Measurements from ENCODE around the gene FAM169A.

The FAM169A gene

GRCh38 chr5:74903165-74903787 lies 37.1 kb upstream of the FAM169A start:
- H3K4me3 ChIP-seq (ENCODE audit: low read length), result no peak overlapping the region
- H3K27me3 ChIP-seq (replicated peaks; ENCODE audit: insufficient read depth, low read length), result no peaks in the 10 kb centered on the region
- H2AFZ ChIP-seq (ENCODE audit: low read length), result no peak overlapping the region
- H3K27ac ChIP-seq (ENCODE audit: low read length), result no peak overlapping the region
- H3K79me2 ChIP-seq (ENCODE audit: low read length), result no peaks in the 10 kb centered on the region
- H3K4me2 ChIP-seq (ENCODE audit: low read depth, low read length), result no peak overlapping the region
- H3F3A ChIP-seq (ENCODE audit: insufficient read depth, low read length), result no peaks in the 10 kb centered on the region
- no peak overlapping the region for H3K9ac ChIP-seq (ENCODE audit: low read length)
- no peaks in the 10 kb centered on the region for H4K20me1 ChIP-seq (ENCODE audit: insufficient read depth, low read length)
- TF ChIP-seq EZH2phosphoT487 (IDR thresholded peaks at IDR 0.05; ENCODE audit: low read length) (no peak), EZH2 (optimal IDR thresholded peaks at IDR 0.05; ENCODE audit: low read depth, low read length) (no peak), CTCF (IDR thresholded peaks at IDR 0.05; ENCODE audit: low read length) (peak; percentile 43)
- no peaks in the 10 kb centered on the region for H3K36me3 ChIP-seq (replicated peaks; ENCODE audit: insufficient read depth, low read length)
- H3K4me1 ChIP-seq (ENCODE audit: low read length), result no peaks in the 10 kb centered on the region
- no peaks in the 10 kb centered on the region for H3K9me2 ChIP-seq (replicated peaks; ENCODE audit: insufficient read depth, low read length)
- DNase-seq, result peak; percentile 27
- H3K9me3 ChIP-seq (replicated peaks; ENCODE audit: insufficient read depth, low read length), result no peaks in the 10 kb centered on the region

GRCh38 chr5:74897049-74897448 lies 30.9 kb upstream of the FAM169A start:
- Histone ChIP-seq H2AFZ (ENCODE audit: low read length) (no peak overlapping the region), H3K4me1 (ENCODE audit: low read length) (no peaks in the 10 kb centered on the region), H4K20me1 (ENCODE audit: insufficient read depth, low read length) (no peaks in the 10 kb centered on the region), H3K9ac (ENCODE audit: low read length) (no peak overlapping the region), H3K27ac (ENCODE audit: low read length) (no peak overlapping the region), H3K36me3 (replicated peaks; ENCODE audit: insufficient read depth, low read length) (no peaks in the 10 kb centered on the region), H3K79me2 (ENCODE audit: low read length) (no peaks in the 10 kb centered on the region), H3K27me3 (replicated peaks; ENCODE audit: insufficient read depth, low read length) (no peaks in the 10 kb centered on the region), H3K9me3 (replicated peaks; ENCODE audit: insufficient read depth, low read length) (no peaks in the 10 kb centered on the region), H3K4me2 (ENCODE audit: low read depth, low read length) (no peak overlapping the region), H3F3A (ENCODE audit: insufficient read depth, low read length) (no peaks in the 10 kb centered on the region), H3K9me2 (replicated peaks; ENCODE audit: insufficient read depth, low read length) (no peaks in the 10 kb centered on the region), H3K4me3 (ENCODE audit: low read length) (no peak overlapping the region)
- TF ChIP-seq EZH2phosphoT487 (IDR thresholded peaks at IDR 0.05; ENCODE audit: low read length) (no peak), EZH2 (optimal IDR thresholded peaks at IDR 0.05; ENCODE audit: low read depth, low read length) (no peak), CTCF (IDR thresholded peaks at IDR 0.05; ENCODE audit: low read length) (no peak)
- no peak for DNase-seq

- H3K79me2 ChIP-seq (ENCODE audit: low read length), result no peaks in the 10 kb centered on the region
- no peaks in the 10 kb centered on the region for H3K4me1 ChIP-seq (ENCODE audit: low read length)
Observed at GRCh38 chr5:74895906-74896305, 29.7 kb upstream of the FAM169A start.

More at GRCh38 chr5:74895906-74896305, 29.7 kb upstream of the FAM169A start:
- H3K9ac ChIP-seq (ENCODE audit: low read length), result no peak overlapping the region
- H3K9me2 ChIP-seq (replicated peaks; ENCODE audit: insufficient read depth, low read length), result no peaks in the 10 kb centered on the region
- H3K4me2 ChIP-seq (ENCODE audit: low read depth, low read length), result no peak overlapping the region
- no peaks in the 10 kb centered on the region for H3K9me3 ChIP-seq (replicated peaks; ENCODE audit: insufficient read depth, low read length)
- no peak for DNase-seq
- H3K36me3 ChIP-seq (replicated peaks; ENCODE audit: insufficient read depth, low read length), result no peaks in the 10 kb centered on the region
- H4K20me1 ChIP-seq (ENCODE audit: insufficient read depth, low read length), result no peaks in the 10 kb centered on the region
- TF ChIP-seq EZH2phosphoT487 (IDR thresholded peaks at IDR 0.05; ENCODE audit: low read length), result no peak
- TF ChIP-seq CTCF (IDR thresholded peaks at IDR 0.05; ENCODE audit: low read length), result no peak
- TF ChIP-seq EZH2 (optimal IDR thresholded peaks at IDR 0.05; ENCODE audit: low read depth, low read length), result no peak
- no peaks in the 10 kb centered on the region for H3K27me3 ChIP-seq (replicated peaks; ENCODE audit: insufficient read depth, low read length)
- no peaks in the 10 kb centered on the region for H3F3A ChIP-seq (ENCODE audit: insufficient read depth, low read length)
- H3K4me3 ChIP-seq (ENCODE audit: low read length), result no peak overlapping the region
- no peak overlapping the region for H3K27ac ChIP-seq (ENCODE audit: low read length)
- no peak overlapping the region for H2AFZ ChIP-seq (ENCODE audit: low read length)
